HCT116 (cell line): ENCODE data around the gene SMAD2.

Source experiments
- CEBPB ChIP-seq: IDR thresholded peaks from 2 replicates; pipeline ENCODE4 v1.6.1; 2012; ENCODE audit warnings: low read depth
- EGR1 ChIP-seq: IDR thresholded peaks from 2 replicates; pipeline ENCODE4 v1.6.1; 2012; ENCODE audit warnings: low read depth
- EZH2 ChIP-seq: fragments of 200-600 bp; sonication (generic); IDR thresholded peaks from 2 replicates; pipeline ENCODE4 v1.6.1; 2017; ENCODE audit warnings: antibody characterized with exemption, mixed run types
- EZH2phosphoT487 ChIP-seq: fragments of 200-600 bp; IDR thresholded peaks from 2 replicates; pipeline ENCODE4 v1.6.1; 2018; ENCODE audit warnings: antibody characterized with exemption, borderline replicate concordance
- POLR2A ChIP-seq: IDR thresholded peaks from 2 replicates; pipeline ENCODE4 v1.7.0; 2011; ENCODE audit warnings: borderline replicate concordance; ENCODE audit not compliant: insufficient read depth, insufficient read length; ENCODE audit errors: extremely low read depth
- POLR2AphosphoS5 ChIP-seq: IDR thresholded peaks from 2 replicates; pipeline ENCODE4 v1.6.1; 2011; ENCODE audit warnings: mild to moderate bottlenecking, low read depth, low read length, moderate library complexity
- RAD21 ChIP-seq: IDR thresholded peaks from 2 replicates; pipeline ENCODE4 v1.6.1; 2012; ENCODE audit warnings: low read depth, mild to moderate bottlenecking
- REST ChIP-seq: IDR thresholded peaks from 2 replicates; pipeline ENCODE4 v1.6.1; 2012; ENCODE audit warnings: low read depth
- SIN3A ChIP-seq: IDR thresholded peaks from 2 replicates; pipeline ENCODE4 v1.6.1; 2012; ENCODE audit warnings: low read depth
- SP1 ChIP-seq: IDR thresholded peaks from 2 replicates; pipeline ENCODE4 v1.6.1; 2012; ENCODE audit warnings: low read depth
- TF ChIP-seq, protein P1 (sequence below), 3 experiments: fragments of 200-600 bp in 1 of 3; sonication (generic) in 1 of 3; IDR thresholded peaks in 2 of 3; conservative IDR thresholded peaks in 1 of 3; 2 replicates each; pipeline ENCODE4 v1.5.1; 2012 to 2017; ENCODE audit warnings: low read depth in 2 of 3, low read length in 2 of 3, antibody characterized with exemption in 1 of 3, borderline replicate concordance in 1 of 3, control low read depth in 1 of 3, mild to moderate bottlenecking in 1 of 3, mixed read lengths in 1 of 3, mixed run types in 1 of 3, moderate library complexity in 1 of 3; ENCODE audit not compliant: insufficient read depth in 1 of 3

DNA sequence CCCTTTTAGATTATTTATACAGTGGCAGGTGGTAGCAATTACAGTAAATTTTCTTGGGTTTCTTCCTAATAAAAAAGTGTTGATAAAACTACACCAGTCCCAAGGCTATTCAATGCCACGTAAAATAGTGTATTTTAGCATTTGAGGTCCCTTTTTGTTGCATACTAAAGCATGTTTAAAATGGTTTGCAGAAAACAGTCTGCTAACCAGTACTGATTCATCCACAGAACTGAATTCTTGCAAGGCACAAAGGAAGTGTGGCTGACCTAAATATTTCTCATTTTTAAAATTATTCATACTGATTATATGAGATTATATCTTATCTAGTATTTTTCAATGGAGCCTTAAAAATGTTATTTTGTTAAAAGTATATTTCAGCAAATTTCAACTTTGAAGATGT lies 98.1 kb downstream of the SMAD2 start:
- TF ChIP-seq POLR2A (no peak), SIN3A (no peak), POLR2AphosphoS5 (no peak), EZH2 (no peak), RAD21 (no peak), REST (no peak), CEBPB (no peak), EGR1 (no peak), SP1 (no peak), EZH2phosphoT487 (no peak)
- TF ChIP-seq, protein P1, sequence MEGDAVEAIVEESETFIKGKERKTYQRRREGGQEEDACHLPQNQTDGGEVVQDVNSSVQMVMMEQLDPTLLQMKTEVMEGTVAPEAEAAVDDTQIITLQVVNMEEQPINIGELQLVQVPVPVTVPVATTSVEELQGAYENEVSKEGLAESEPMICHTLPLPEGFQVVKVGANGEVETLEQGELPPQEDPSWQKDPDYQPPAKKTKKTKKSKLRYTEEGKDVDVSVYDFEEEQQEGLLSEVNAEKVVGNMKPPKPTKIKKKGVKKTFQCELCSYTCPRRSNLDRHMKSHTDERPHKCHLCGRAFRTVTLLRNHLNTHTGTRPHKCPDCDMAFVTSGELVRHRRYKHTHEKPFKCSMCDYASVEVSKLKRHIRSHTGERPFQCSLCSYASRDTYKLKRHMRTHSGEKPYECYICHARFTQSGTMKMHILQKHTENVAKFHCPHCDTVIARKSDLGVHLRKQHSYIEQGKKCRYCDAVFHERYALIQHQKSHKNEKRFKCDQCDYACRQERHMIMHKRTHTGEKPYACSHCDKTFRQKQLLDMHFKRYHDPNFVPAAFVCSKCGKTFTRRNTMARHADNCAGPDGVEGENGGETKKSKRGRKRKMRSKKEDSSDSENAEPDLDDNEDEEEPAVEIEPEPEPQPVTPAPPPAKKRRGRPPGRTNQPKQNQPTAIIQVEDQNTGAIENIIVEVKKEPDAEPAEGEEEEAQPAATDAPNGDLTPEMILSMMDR (IDR thresholded peaks at IDR 0.05 in 2 of 3, conservative IDR thresholded peaks at IDR 0.05 in 1 of 3; ENCODE audit: borderline replicate concordance in 1 of 3, insufficient read depth in 1 of 3, low read depth in 2 of 3, low read length in 2 of 3): no peak
